ENCODE data around the gene PLXNA4. TPM values are rescaled to one million over a fixed set of nuclear protein-coding genes. Genes with fewer than 3 reads are reported as not detected.

PLXNA4 gene
- polyA plus RNA-seq, 1 donor (not counting 4 experiments of a cell fraction or from before 2014, with no cell fraction given), result 0.01 TPM

DNA sequence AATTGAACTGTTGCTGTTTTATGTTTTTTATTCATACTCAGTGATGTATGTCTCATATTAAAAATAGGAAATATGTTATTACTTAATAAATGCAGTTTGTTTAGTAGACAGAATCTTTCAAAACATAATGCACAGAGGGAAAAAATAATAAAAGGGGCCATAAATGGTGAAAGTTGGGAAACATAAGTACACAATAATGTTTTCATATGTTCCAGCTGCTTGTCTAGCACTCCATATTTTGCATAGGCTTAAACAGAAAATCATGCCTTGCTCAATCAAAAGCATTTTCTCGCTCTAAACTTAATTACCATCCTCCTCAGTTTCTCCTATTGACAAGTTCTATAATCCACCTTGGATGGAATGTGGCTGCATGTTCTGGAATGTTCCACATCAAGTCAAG lies 333.2 kb downstream of the PLXNA4 start:
- FAIRE-seq (no peak), DNase-seq (ENCODE audit: low read depth, low spot score) (no peak)
- Histone ChIP-seq H4K20me1 (ENCODE audit: control insufficient read depth, extremely low read depth, insufficient read depth, low read length) (no peaks in the 10 kb centered on the region), H3K27ac (ENCODE audit: control insufficient read depth, insufficient read depth, low read length) (no peak overlapping the region), H3K4me3 (ENCODE audit: control insufficient read depth in 2 of 3, extremely low read depth in 1 of 3, insufficient read depth in 2 of 3, low read depth in 1 of 3, low read length in 3 of 3) (no peak overlapping the region), H3K27me3 (ENCODE audit: control insufficient read depth, extremely low read depth, insufficient read depth, low read length) (peaks cover under 1% of the 10 kb centered on the region), H3K9ac (ENCODE audit: control insufficient read depth, extremely low read depth, insufficient read depth, low read length) (no peak overlapping the region), H3K9me3 (ENCODE audit: control insufficient read depth, low read depth, low read length) (no peaks in the 10 kb centered on the region), H3K36me3 (ENCODE audit: control insufficient read depth in 2 of 2, extremely low read depth in 1 of 2, insufficient read depth in 2 of 2, low read length in 2 of 2) (no peaks in the 10 kb centered on the region), H3K4me1 (ENCODE audit: control insufficient read depth, extremely low read depth, insufficient read depth, low read length) (peaks cover 12% of the 10 kb centered on the region), H3K4me2 (ENCODE audit: control insufficient read depth, extremely low read depth, insufficient read depth, low read depth, low read length) (no peak overlapping the region), H3K79me2 (ENCODE audit: control insufficient read depth, insufficient read depth, low read length) (no peaks in the 10 kb centered on the region), H2AFZ (ENCODE audit: control insufficient read depth, low read length) (no peak overlapping the region), H3K9me1 (ENCODE audit: control insufficient read depth, extremely low read depth, insufficient read depth, low read length) (no peaks in the 10 kb centered on the region)
- no peak for TF ChIP-seq EZH2 (IDR thresholded peaks at IDR 0.05; ENCODE audit: low read length)
- no peak for TF ChIP-seq CTCF (optimal IDR thresholded peaks at IDR 0.05 in 1 of 3, IDR thresholded peaks at IDR 0.05 in 1 of 3, conservative IDR thresholded peaks at IDR 0.05 in 1 of 3; ENCODE audit: extremely low read depth in 1 of 3, insufficient read depth in 2 of 3, low read length in 3 of 3)
- dilution Hi-C loops (cut with MboI; ENCODE audit: extremely low pct_ligation_motif_present, low sequenced_read_pairs), result no loop called here

- Histone ChIP-seq H2AFZ (ENCODE audit: control insufficient read depth, low read length) (no peak overlapping the region), H3K9me1 (ENCODE audit: control insufficient read depth, extremely low read depth, insufficient read depth, low read length) (no peaks in the 10 kb centered on the region), H3K79me2 (ENCODE audit: control insufficient read depth, insufficient read depth, low read length) (no peaks in the 10 kb centered on the region), H3K4me2 (ENCODE audit: control insufficient read depth, extremely low read depth, insufficient read depth, low read depth, low read length) (no peak overlapping the region), H3K36me3 (ENCODE audit: control insufficient read depth in 2 of 2, extremely low read depth in 1 of 2, insufficient read depth in 2 of 2, low read length in 2 of 2) (no peaks in the 10 kb centered on the region), H3K27me3 (ENCODE audit: control insufficient read depth, extremely low read depth, insufficient read depth, low read length) (no peaks in the 10 kb centered on the region), H4K20me1 (ENCODE audit: control insufficient read depth, extremely low read depth, insufficient read depth, low read length) (no peaks in the 10 kb centered on the region), H3K4me3 (ENCODE audit: control insufficient read depth in 2 of 3, extremely low read depth in 1 of 3, insufficient read depth in 2 of 3, low read depth in 1 of 3, low read length in 3 of 3) (no peak overlapping the region), H3K4me1 (ENCODE audit: control insufficient read depth, extremely low read depth, insufficient read depth, low read length) (peaks cover 12% of the 10 kb centered on the region), H3K9ac (ENCODE audit: control insufficient read depth, extremely low read depth, insufficient read depth, low read length) (no peak overlapping the region), H3K27ac (ENCODE audit: control insufficient read depth, insufficient read depth, low read length) (no peak overlapping the region), H3K9me3 (ENCODE audit: control insufficient read depth, low read depth, low read length) (no peaks in the 10 kb centered on the region)
- DNase-seq (ENCODE audit: low read depth, low spot score), result no peak
- FAIRE-seq, result no peak
- no peak for TF ChIP-seq CTCF (optimal IDR thresholded peaks at IDR 0.05 in 1 of 3, IDR thresholded peaks at IDR 0.05 in 1 of 3, conservative IDR thresholded peaks at IDR 0.05 in 1 of 3; ENCODE audit: extremely low read depth in 1 of 3, insufficient read depth in 2 of 3, low read length in 3 of 3)
- TF ChIP-seq EZH2 (IDR thresholded peaks at IDR 0.05; ENCODE audit: low read length), result no peak
- dilution Hi-C loops (cut with MboI; ENCODE audit: extremely low pct_ligation_motif_present, low sequenced_read_pairs), result no loop called here
These were observed 334.0 kb downstream of the PLXNA4 start for GRCh38 chr7:132242192-132242812.

Measured in keratinocyte (primary cell).